Cortex of kidney (tissue), 1 donor: ENCODE results near the gene MMP24OS.
"Not testable (repeated sequence)": the region's sequence is repeated elsewhere in the genome, so short reads cannot be mapped to it uniquely, and the experiment has no call there.

Experiments
- DNase-seq: peaks from one replicate; lab custom pipeline; 2025; lab: John Stamatoyannopoulos, UW

MMP24OS gene

GRCh38 chr20:35277531-35278395 lies at the start of gene MMP24OS:
MMP24OS (minus strand) TSS chr20:35278122; CDS start chr20:35277929, 193 bp downstream.
- no peak for DNase-seq

- no peak for DNase-seq
These were observed 49.4 kb upstream of the MMP24OS start for GRCh38 chr20:35327074-35327976.

DNA sequence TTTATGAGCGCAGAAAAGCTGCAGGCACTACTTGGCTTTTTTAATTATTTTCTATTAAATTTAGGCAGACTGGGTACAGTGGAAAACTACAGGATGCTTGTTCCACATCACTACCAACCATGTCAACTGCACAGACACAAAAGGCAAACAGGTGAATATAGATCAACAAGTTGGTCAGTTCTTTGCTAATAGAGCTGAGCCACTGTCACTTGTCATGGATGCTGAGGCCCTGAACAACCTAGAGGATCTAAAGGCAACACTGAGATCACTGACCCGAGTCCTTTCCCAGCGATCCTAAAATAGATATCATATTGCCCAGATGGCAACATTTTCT lies 48.8 kb upstream of the MMP24OS start:
- DNase-seq: no peak

GRCh38 chr20:35326021-35326739 lies 48.3 kb upstream of the MMP24OS start:
- DNase-seq: no peak

GRCh38 chr20:35325401-35325800 lies 47.5 kb upstream of the MMP24OS start:
- DNase-seq: no peak

- no peak for DNase-seq
These were observed 42.6 kb upstream of the MMP24OS start for GRCh38 chr20:35320396-35321126.

DNA sequence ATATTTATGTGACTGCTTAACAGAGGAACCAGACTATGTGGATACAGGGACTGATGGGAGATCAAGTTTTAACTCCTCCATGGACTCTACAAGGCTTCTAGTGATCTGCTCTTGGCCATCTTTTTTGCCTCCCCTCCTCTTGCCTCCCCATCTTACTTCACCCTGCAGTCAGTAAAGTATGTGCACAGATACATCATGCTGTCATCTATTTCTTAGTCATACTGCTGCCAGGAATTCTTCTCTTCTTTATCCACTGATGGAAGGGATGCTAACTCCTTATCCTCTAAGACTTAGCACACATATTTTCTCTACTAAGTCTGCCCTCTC lies 41.9 kb upstream of the MMP24OS start:
- DNase-seq: no peak

DNA sequence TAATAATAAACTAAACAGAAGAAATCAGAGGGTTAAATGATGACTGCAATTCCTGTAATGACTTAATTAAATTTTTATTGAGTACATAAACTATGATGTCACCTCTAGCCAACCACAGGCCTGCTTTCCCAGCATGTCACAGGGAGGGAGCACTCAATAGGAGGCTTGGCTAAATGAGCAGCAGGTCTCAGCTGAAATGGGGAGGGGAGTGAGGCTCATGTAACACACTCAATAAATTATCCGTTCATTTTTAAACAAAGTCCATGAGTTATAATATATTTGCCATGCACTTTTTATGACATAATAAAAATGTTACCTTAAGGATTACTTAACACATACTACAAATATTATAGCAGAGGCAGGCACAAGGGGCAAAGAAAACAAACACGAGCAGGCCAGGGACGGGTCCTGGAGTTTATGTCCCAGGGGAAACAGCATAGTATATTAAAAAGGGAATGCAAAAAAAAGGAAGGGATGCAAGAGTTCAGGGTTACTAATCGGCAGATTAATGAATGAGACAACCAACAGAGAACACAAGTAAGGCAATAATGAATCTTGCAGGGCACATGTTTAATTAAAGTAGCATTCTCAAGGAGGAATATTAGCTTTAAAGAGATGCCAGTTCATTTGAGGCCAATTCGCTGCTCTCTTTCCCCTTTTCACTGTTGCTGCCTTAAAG lies 41.4 kb upstream of the MMP24OS start:
- DNase-seq: no peak

- no peak for DNase-seq
These were observed 40.7 kb upstream of the MMP24OS start for GRCh38 chr20:35318502-35319157.

GRCh38 chr20:35317416-35318210 lies 39.7 kb upstream of the MMP24OS start:
- DNase-seq: no peak

GRCh38 chr20:35316086-35316485 lies 38.2 kb upstream of the MMP24OS start:
- no peak for DNase-seq

DNA sequence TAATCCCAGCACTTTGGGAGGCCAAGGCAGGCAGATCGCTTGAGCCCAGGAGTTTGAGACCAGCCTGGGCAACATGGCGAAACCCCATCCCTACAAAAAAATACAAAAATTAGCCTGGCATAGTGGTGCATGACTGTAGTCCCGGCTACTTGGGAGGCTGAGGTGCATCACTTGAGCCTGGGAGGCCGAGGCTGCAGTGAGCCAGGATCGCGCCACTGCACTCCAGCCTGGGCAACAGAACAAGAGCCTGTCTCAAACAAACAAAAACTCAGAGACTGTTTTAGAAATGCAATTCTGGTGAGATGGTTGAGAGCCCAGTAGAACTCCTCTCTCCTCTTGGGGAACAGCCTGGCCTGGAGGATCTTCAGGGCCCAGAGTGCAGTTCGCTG lies 37.7 kb upstream of the MMP24OS start:
- not testable (repeated sequence) for DNase-seq

DNA sequence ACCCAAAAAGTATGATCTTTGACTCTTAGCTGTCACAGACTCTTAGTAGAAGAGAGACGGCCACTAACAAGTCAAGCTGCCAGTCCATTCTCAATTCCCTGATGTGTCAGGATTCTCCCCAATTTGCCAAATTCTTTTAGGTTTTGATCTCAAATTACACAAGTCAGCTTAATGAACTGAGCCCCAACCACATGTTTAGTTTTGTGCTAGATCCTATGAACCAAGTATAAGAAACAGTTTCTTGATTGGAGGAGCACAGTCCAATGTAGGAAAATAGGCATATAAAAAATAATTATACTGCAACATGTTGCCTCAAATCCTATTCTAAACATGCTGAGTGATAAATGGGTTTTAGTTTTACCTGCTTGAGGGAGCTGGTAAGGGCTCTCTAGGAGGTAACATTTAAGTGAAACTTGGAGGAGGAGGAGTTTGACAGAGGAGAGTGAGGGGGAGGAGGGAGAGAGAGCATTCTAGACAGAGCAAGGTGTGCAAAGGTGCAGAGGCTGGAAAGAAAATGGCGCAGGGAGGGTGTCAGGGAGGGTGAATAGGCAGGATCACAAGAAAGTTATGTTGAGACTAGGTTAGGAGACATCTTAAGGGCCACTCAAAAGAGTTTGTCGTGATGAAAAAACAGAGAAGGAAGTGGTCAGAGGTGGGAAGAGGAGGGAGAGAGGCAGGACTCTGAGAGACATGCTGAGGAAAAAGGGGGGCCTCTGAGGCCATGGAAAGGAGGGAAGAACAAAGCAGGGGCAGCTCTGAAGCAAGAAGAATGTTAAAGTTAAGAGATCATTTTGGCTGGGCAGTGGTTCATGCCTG lies 37.1 kb upstream of the MMP24OS start:
- no peak for DNase-seq

- DNase-seq: no peak
These were observed 34.4 kb upstream of the MMP24OS start for GRCh38 chr20:35312318-35312717.

DNA sequence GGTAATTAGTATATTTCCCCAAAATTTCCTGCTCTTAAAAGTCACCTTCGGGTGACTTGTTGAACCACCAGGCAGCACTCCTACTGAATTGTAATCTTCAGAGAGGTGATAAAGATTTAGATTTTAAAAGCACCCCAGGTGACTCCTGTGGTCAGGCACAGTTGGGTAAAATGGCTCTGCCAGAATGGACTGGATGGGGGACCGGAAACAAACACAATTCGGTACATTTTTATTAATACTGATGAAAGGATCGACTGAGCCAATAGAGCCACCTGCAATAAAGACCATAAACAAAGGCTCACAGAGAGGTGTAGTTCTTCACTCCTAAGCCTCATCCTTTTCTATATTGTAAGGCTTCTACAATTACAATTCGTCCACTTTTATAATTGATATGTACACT lies 33.9 kb upstream of the MMP24OS start:
- no peak for DNase-seq

DNA sequence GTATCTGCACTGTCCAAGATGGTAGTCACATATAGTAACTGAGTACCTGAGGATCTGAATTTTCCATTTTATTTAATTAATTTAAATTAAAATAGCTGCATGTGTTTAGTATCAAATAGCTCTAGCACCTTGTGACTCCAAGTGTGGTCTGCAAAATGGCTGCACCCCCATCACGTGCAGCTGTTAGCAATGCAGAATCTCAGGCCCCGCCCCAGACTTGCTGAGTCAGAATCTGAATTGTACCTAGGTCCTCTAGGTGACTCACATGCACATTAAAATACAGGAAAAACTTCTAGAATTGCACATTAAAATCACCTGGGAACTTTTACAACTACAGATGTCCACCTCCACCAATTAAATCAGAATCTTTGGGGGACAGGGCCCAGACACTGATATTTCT lies 33.5 kb upstream of the MMP24OS start:
- no peak for DNase-seq

GRCh38 chr20:35307666-35308653 lies 30.0 kb upstream of the MMP24OS start:
- no peak for DNase-seq
